Measurements from ENCODE around the gene GRK7. TPM values are rescaled to one million over a fixed set of nuclear protein-coding genes. Genes with fewer than 3 reads are reported as not detected.

GRK7 gene
- total RNA-seq, 1 experiment from 2014 or later = not detected

- no peak overlapping the region for H4K8ac ChIP-seq (replicated peaks; ENCODE audit: insufficient read length, low read depth, low read length)
Observed at GRCh38 chr3:141735176-141735575, 28.0 kb upstream of the GRK7 start.

More at GRCh38 chr3:141735176-141735575, 28.0 kb upstream of the GRK7 start:
- H3T11ph ChIP-seq (ENCODE audit: low read length) = no peak overlapping the region
- H3K14ac ChIP-seq (ENCODE audit: insufficient read depth, low read length) = no peak overlapping the region
- no peaks in the 10 kb centered on the region for H4K20me1 ChIP-seq (ENCODE audit: control insufficient read depth, insufficient read depth, insufficient read length)
- H3K79me2 ChIP-seq (ENCODE audit: insufficient read depth, low read length) = peaks cover 11% of the 10 kb centered on the region; the same call in 1 of the 2 replicates
- no peaks in the 10 kb centered on the region for H3K27me3 Mint-ChIP-seq (ENCODE audit: low read depth)
- no peaks in the 10 kb centered on the region for H3K27me3 ChIP-seq (ENCODE audit: insufficient read depth, low read length)
- no peak overlapping the region for H3K18ac ChIP-seq (ENCODE audit: insufficient read length, low read depth, low read length)
- H3K4ac ChIP-seq (ENCODE audit: low read depth, low read length) = no peak overlapping the region
- no peak for DNase-seq
- H2BK20ac ChIP-seq (ENCODE audit: low read depth, low read length, poor library complexity, severe bottlenecking) = no peak overlapping the region
- H3K9me3 ChIP-seq (ENCODE audit: control insufficient read depth, low read depth, low read length) = no peaks in the 10 kb centered on the region
- no peak overlapping the region for H2AK5ac ChIP-seq (ENCODE audit: insufficient read length, low read length)
- H3K56ac ChIP-seq (ENCODE audit: insufficient read length, low read depth, low read length) = no peak overlapping the region
- H3K4me3 Mint-ChIP-seq = no peak overlapping the region
- no peak overlapping the region for H2AFZ ChIP-seq (ENCODE audit: low read length)
- no peak overlapping the region for H2BK12ac ChIP-seq (ENCODE audit: insufficient read length, low read depth, low read length)
- peaks cover 6% of the 10 kb centered on the region for H3K23me2 ChIP-seq (ENCODE audit: insufficient read length, low read depth, low read length, poor library complexity, severe bottlenecking)
- H3K4me1 Mint-ChIP-seq = peaks cover 8 to 13% of the 10 kb centered on the region in 2 experiments
- H3K79me1 ChIP-seq (ENCODE audit: insufficient read depth, low read depth, low read length, poor library complexity, severe bottlenecking) = no peaks in the 10 kb centered on the region
- no peak overlapping the region for H3K9ac ChIP-seq (ENCODE audit: extremely low read depth, insufficient read length, low read length)
- no peak overlapping the region for H4K91ac ChIP-seq (ENCODE audit: insufficient read length, low read depth, low read length)
- no peak overlapping the region for H2BK5ac ChIP-seq (ENCODE audit: insufficient read length, low read length)
- H3K4me1 ChIP-seq (ENCODE audit: insufficient read depth, low read length) = no peaks in the 10 kb centered on the region
- H4K5ac ChIP-seq (ENCODE audit: insufficient read length, low read depth, low read length) = no peak overlapping the region
- no peaks in the 10 kb centered on the region for H3K9me3 Mint-ChIP-seq
- H3K36me3 Mint-ChIP-seq (ENCODE audit: insufficient read depth in 1 of 3, low read depth in 3 of 3) = peaks cover 0 to 2% (median 0%) of the 10 kb centered on the region in 3 experiments; a peak in 2 of 7 replicates
- no peak overlapping the region for H2BK120ac ChIP-seq (ENCODE audit: low read depth, low read length, poor library complexity, severe bottlenecking)
- no peak overlapping the region for H3K23ac ChIP-seq (ENCODE audit: insufficient read length, low read depth, low read length)
- no peak overlapping the region for H2BK15ac ChIP-seq (ENCODE audit: low read depth, low read length)
- H3K4me2 ChIP-seq (ENCODE audit: insufficient read depth, insufficient read length, low read length) = no peak overlapping the region
- no peak for TF ChIP-seq CTCF (conservative IDR thresholded peaks at IDR 0.05)
- no peak overlapping the region for H3K27ac Mint-ChIP-seq
- no peak overlapping the region for H3K27ac ChIP-seq (ENCODE audit: insufficient read length, low read depth, low read length)
